Activated naive CD8-positive, alpha-beta T cell (primary cell): Measurements from ENCODE around the gene METTL1.
"Not testable (repeated sequence)": the region's sequence is repeated elsewhere in the genome, so short reads cannot be mapped to it uniquely, and the experiment has no call there.

Source experiments
- H3K27ac Mint-ChIP-seq: one replicate; pipeline ENCODE4 v1.8.0; 2021; ENCODE audit warnings: mixed read lengths
- H3K27me3 Mint-ChIP-seq: one replicate; pipeline ENCODE4 v1.8.0; 2021; ENCODE audit warnings: mixed read lengths
- H3K36me3 Mint-ChIP-seq: one replicate; pipeline ENCODE4 v1.8.0; 2021; ENCODE audit warnings: mixed read lengths
- H3K4me1 Mint-ChIP-seq: one replicate; pipeline ENCODE4 v1.8.0; 2021; ENCODE audit warnings: low read depth, mixed read lengths
- H3K4me3 Mint-ChIP-seq: one replicate; pipeline ENCODE4 v1.8.0; 2021; ENCODE audit warnings: mild to moderate bottlenecking, mixed read lengths
- H3K9me3 Mint-ChIP-seq: one replicate; pipeline ENCODE4 v1.8.0; 2021; ENCODE audit warnings: low read depth, mixed read lengths

Gene METTL1

DNA sequence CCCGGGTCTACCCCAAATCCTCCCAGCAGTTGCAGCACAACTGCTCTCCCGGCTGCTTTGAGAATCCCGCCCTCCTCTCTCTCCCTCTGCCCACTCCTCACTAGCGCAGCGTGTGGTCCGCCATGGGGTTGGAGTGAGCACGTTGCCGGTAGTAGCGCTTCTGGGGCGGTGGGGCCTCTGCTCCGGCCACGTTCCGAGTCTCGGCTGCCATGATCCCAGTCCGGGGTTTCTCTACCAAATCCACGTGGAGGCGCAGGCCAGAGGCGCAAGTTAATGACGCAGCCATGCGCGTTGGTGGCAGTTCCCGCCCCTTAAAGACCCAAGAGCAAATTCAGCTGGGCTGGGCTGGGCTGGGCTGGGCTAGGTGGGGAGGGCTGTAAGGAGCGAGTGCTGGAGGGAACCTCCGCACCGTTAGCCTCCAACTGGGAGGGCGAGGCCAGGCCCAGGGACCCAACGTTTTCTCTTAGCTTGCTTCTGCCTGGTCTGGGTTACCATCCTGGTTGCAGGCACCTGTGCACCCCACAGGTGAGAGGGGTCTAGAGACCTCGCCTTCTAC lies at the start of gene METTL1:
TSS of gene METTL1 (minus strand) at position 233 of the 556 bp plus-strand sequence. CDS start at position 211, 22 bp downstream.
- H3K9me3 Mint-ChIP-seq = no peaks in the 10 kb centered on the region
- no peaks in the 10 kb centered on the region for H3K27me3 Mint-ChIP-seq
- H3K4me1 Mint-ChIP-seq = peaks cover 21% of the 10 kb centered on the region
- peaks cover 7% of the 10 kb centered on the region for H3K36me3 Mint-ChIP-seq
- peak within 1 kb of the TSS; percentile 99 for H3K4me3 Mint-ChIP-seq
- H3K27ac Mint-ChIP-seq = peak within 1 kb of the TSS; percentile 100

DNA sequence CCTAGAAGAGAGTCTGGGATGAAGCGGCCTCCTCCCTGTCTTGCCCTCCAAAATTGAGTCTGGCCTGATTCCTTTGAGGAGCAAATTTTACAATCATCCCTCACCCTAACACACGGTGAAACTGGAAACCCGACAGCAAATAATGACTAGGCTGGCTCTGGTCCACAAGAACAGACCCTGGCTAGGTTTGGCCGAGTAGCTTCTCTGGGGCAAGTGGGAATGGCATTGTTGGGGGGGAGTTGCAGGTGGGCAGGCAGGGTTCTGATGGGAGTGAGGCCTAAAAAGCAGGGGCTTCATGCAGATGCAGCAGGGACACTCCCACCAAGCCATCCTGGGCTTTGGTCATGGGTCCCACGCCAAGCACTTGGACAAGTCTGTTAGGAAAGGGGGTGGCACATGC lies 49.1 kb upstream of the METTL1 start:
- not testable (repeated sequence) for H3K4me3 Mint-ChIP-seq, H3K27me3 Mint-ChIP-seq, H3K36me3 Mint-ChIP-seq, H3K4me1 Mint-ChIP-seq, H3K9me3 Mint-ChIP-seq
- peak overlapping the region; percentile 22 for H3K27ac Mint-ChIP-seq

DNA sequence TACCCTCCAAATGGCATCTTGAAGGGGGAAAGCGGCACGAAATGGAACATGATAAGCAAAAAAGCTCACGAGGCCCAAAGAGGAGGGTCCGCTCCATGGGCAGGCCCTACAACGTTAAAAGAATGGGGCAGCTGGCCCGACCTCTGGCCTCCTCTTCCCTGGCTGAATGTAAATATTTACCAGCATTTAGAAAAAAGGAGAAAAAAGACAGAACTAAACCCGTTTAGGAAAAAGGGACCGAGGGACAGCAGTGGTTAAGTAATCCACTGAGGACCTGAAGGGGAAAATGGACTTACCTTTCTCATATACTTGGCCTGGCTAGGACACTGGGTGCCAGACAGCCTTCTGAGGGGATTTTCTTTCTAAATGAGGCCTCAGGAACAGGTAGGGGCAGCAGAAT lies 48.2 kb upstream of the METTL1 start:
- H3K4me3 Mint-ChIP-seq, H3K9me3 Mint-ChIP-seq, H3K36me3 Mint-ChIP-seq, H3K4me1 Mint-ChIP-seq, H3K27me3 Mint-ChIP-seq: not testable (repeated sequence)
- peak overlapping the region; percentile 22 for H3K27ac Mint-ChIP-seq

DNA sequence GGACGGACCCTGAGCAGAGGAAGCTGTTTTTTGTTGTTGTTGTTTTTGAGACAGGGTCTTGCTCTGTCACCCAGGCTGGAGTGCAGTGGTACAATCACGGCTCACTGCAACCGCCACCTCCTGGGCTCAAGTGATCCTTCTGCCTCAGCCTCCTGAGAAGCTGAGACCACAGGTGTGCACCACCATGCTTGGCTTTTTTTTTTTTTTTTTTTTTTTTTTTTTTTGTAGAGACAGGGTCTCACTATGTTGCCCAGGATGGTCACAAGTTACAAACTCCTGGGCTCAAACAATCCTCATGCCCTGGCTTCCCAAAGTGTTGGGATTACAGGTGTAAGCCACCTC lies 46.1 kb upstream of the METTL1 start:
- not testable (repeated sequence) for H3K9me3 Mint-ChIP-seq, H3K27me3 Mint-ChIP-seq, H3K36me3 Mint-ChIP-seq, H3K4me1 Mint-ChIP-seq, H3K27ac Mint-ChIP-seq, H3K4me3 Mint-ChIP-seq

DNA sequence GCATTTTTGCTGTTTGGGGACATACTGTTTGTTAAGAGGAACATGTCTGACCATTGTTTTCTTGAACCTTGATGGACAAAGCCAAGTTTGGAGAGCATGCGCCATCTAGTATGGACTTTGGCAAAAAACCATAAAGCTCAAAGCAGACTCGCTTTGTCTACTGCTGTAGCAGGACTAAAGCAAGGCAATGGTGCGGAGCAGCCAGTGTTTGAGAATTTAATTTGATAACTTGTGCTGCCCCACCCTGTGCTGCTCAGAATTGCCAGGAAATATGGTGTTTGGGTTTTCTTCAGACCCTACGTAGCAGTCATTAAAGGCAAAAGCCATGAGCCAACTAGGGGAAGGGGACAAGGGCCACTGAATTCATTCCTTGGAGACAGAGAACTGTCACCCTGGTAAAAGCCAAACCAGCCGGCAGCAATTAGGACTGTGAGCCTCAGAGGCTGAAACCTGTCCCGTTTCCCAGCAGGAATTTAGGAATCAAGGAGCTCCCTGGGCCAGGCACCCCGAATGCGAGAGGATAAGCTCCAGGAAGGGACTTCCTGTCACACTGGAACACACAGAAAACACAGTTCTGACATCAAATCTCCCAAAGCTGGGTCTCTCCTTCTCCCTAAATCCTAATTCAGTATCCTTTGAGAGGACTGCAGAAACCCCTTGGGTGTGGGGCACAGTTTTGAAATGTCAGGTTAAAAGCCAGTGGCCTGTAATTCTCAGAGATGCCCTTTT lies 45.5 kb upstream of the METTL1 start:
- no peaks in the 10 kb centered on the region for H3K9me3 Mint-ChIP-seq
- no peak overlapping the region for H3K4me3 Mint-ChIP-seq
- H3K4me1 Mint-ChIP-seq = peaks cover 6% of the 10 kb centered on the region
- peak overlapping the region; percentile 41 for H3K27ac Mint-ChIP-seq
- no peaks in the 10 kb centered on the region for H3K27me3 Mint-ChIP-seq
- no peaks in the 10 kb centered on the region for H3K36me3 Mint-ChIP-seq

DNA sequence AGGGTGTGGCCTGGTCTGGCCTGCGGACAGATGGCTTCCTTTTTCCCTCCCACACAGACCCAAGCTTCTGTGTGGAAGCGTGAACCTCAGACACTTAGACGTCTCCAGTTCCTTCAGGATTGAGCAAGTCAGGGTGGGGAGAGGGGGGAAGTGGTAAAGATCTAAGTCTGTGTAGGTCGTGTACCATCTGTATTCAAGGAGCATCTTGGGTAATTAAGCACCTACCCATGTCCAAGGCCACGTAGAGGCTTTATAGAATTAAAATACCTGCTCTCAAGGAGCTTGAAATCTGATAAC lies 44.9 kb upstream of the METTL1 start:
- peaks cover 6% of the 10 kb centered on the region for H3K4me1 Mint-ChIP-seq
- no peak overlapping the region for H3K27ac Mint-ChIP-seq
- no peaks in the 10 kb centered on the region for H3K9me3 Mint-ChIP-seq
- peaks cover under 1% of the 10 kb centered on the region for H3K36me3 Mint-ChIP-seq
- no peaks in the 10 kb centered on the region for H3K27me3 Mint-ChIP-seq
- H3K4me3 Mint-ChIP-seq = no peak overlapping the region

DNA sequence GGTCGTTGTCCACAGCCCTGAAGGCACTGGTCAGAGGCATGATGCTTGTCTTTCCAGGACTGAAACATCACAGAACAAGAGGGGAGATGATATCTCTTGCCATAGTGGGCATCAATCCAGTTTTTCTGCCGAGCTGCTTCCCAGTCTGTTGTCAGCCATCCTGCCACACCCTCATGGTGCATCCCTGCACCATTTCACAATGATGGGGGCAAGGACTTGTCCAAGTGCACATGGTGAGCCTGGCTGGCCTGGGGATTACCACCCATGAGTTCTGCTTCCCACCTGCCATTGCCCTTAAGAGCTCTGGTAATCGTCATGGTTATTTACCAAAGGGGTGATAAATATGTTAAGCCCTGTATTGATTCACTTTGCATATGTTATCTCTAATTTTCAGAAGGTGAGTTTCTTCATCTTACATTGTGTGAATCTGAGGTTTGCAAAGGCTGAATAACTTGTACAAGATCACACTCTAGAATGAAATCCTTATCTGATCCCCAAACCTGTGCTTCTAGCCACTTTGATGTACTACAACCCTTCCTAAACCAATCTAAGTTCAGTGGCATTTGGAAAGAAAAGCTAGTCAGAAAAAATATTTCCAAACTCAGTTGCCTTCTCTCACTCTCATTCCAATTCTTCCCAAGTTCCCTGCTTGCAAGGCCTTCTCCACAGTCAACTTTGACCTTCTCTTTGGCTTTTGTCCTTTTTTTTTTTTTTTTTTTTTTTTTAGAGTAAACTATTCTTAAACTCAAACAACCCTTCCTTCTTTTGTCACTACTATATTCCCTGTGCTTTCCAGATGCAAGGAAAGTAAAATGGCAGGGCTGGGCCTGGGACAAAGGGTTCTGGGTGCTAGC lies 44.3 kb upstream of the METTL1 start:
- Mint-ChIP-seq H3K27me3 (no peaks in the 10 kb centered on the region), H3K36me3 (peaks cover 2% of the 10 kb centered on the region), H3K4me3 (no peak overlapping the region), H3K9me3 (no peaks in the 10 kb centered on the region), H3K27ac (no peak overlapping the region), H3K4me1 (peaks cover 6% of the 10 kb centered on the region)

DNA sequence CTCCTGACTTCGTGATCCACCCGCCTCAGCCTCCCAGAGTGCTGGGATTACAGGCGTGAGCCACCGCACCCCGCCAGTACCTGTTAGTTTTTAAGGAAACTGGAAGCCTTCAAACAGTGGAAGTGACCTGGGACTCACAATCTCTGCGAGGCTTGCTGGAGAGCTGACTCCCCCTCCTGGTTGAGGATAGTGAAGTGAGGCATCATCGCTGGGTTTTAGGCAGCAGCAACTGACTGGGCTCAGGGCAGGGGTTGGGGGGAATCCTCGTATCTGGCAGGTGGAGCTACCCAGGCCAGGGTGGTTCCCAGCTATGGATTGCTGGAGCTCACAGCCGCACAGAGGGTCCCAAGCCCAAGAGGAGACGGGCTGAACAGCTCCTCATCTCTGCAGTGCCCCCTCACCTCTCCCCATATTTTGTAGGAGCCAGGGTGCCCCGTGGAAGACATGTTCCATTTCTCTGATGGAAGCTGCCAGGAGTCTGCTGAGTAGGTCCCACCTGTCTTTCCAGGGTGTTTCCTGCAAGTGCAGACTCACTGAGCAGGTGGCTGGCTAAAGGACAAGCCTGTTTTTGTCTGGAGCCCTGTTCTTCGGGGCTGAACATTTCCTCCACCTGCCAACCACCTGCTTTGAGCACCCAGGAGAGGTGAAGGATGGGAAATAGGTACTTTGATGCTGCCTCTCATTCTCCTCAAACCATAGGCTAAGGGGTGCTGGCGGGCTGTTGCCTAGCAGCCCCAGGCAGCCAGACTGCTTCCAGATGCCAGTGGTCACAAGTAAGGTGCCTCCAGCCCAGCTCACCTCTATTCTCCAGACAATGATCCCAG lies 43.5 kb upstream of the METTL1 start:
- Mint-ChIP-seq H3K27ac (peak overlapping the region; percentile 50), H3K4me3 (peak overlapping the region; percentile 69), H3K4me1 (peaks cover 6% of the 10 kb centered on the region), H3K27me3 (no peaks in the 10 kb centered on the region), H3K36me3 (peaks cover 2% of the 10 kb centered on the region), H3K9me3 (no peaks in the 10 kb centered on the region)

DNA sequence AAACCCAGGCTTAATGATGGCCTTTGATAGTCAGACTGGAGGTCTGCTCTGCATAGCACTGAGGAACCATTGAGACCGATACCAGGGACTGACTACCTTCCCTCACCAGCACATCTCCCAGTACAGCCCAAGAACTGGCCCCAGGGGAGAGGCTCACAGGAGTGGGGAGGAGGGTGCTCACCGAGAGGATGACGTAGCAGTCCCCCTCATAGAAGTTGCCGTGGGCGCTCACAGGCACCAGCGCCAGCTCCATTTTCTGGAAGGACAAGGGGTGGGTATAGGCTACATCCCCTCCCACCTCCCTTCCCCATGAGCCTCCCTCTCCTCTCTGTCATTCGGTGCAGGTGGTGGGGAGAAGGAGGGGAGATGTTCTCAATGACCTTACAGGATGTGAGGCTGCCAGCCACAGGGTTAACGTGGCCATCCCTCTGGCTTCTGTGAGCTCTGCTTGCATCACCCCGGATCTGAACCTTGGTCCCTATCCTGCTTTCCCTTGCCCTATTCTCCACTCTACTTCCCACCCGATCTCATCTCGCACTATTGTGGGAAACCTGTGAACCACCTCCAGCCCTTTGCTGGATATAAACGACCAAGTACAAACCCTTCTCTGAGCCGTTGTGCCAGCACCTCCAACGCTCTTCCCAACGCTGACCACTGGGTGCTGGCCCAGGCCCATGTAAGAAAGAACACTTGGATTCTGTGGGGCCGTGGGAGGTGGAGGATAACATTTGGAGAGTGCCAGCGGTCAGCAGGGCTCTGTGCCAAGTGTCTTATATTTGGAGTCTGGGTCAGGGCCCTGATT lies 42.3 kb upstream of the METTL1 start:
- H3K27ac Mint-ChIP-seq = no peak overlapping the region
- H3K9me3 Mint-ChIP-seq = no peaks in the 10 kb centered on the region
- peaks cover 2% of the 10 kb centered on the region for H3K36me3 Mint-ChIP-seq
- H3K27me3 Mint-ChIP-seq = no peaks in the 10 kb centered on the region
- peaks cover 6% of the 10 kb centered on the region for H3K4me1 Mint-ChIP-seq
- no peak overlapping the region for H3K4me3 Mint-ChIP-seq

DNA sequence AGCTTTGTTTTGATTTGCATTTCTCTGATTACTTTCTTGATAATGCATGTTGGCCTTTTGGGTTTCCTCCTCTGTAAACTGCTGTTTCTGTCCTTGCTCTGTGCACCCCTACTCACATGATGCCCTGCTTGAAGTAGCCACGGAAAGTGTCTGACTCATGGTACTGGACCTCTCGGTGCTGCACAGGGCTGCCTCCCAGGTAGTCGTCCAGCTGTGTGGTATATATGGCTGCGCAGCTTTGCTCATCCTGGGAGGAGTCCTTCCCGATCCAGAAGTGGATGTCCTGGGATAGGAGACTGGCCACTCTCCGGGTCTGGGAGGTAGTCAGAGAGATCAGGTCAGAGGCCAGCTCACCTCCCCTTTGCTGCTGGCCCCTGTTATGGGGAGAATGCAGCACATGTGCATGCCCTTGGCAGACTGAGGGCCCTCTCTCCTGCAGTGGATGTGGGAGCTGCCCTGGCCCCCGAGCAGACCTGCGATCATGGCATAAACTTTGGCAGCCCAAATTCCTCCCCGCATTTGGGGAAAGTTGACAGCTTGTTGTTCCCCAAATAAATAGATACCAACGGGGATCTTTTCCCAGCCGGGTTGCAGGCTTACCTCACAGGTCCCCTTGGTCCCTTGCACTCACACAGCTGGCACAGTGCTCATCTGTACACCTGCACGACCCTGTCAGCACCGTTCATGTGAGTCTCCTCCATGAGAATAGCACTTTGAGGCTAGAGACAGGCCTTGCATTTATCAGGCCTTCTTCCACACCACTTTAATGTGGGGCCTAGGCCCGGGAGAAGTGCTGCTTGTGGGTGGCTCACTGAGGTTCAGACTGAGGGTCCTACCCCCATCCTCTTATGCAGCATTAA lies 41.4 kb upstream of the METTL1 start:
- no peak overlapping the region for H3K4me3 Mint-ChIP-seq
- H3K27ac Mint-ChIP-seq = no peak overlapping the region
- peaks cover 2% of the 10 kb centered on the region for H3K36me3 Mint-ChIP-seq
- H3K9me3 Mint-ChIP-seq = no peaks in the 10 kb centered on the region
- H3K27me3 Mint-ChIP-seq = no peaks in the 10 kb centered on the region
- H3K4me1 Mint-ChIP-seq = peaks cover 6% of the 10 kb centered on the region

DNA sequence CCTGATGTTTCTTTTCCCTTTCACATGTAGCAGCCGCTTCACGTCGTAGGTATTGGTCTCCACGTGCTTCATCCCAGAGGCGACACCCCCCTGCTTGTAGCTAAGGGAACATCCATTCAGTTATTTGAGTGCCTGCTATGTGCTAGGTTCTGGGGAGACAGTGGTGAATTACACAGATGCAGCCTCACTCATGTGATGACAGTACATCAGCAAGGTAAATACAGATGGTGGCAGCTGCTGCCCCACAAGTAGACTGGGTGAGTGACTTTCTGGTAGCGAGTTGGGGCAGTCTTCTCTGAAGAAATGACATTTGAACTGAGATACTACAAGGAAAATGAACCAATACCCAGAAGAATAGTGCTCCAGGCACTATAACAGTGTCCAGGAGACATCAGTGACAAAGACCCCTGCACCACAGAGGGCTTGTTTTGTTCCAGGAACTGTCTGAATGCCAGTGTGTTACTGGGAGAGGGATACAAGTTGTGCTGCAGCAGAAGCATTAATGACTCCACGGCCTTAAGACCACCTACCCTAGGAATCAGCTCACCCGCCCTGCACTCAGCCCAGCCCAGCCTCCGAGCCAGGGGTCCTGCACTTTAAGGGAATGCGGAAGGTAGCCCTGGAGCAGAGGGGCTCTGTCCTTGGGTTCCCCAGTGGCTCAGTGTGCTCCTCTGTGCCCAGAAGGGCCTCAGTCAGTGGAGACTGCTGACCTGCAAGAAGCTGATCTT lies 39.3 kb upstream of the METTL1 start:
- H3K27ac Mint-ChIP-seq = no peak overlapping the region
- no peak overlapping the region for H3K4me3 Mint-ChIP-seq
- no peaks in the 10 kb centered on the region for H3K9me3 Mint-ChIP-seq
- H3K27me3 Mint-ChIP-seq = no peaks in the 10 kb centered on the region
- peaks cover 2% of the 10 kb centered on the region for H3K36me3 Mint-ChIP-seq
- H3K4me1 Mint-ChIP-seq = peaks cover 5% of the 10 kb centered on the region

DNA sequence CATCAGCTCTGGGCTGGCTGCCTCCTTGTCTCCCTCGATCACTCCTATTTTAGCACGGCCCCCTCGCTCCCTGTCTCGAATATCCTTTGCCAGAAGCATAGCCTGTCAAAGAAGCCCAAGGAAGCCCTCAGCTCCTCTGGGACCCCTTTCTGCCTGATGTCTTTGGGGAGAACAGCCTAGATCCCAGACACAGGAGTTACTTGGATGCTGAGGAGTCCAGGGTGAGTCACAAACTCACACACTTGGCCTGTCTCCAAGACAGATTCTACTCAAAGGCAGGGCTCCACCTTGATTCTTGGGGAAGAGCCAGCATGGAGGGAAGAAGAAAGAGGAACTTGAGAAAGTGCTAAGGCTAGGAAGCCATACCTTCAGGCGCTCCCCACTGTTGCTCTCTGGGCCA lies 38.5 kb upstream of the METTL1 start:
- H3K27ac Mint-ChIP-seq = no peak overlapping the region

DNA sequence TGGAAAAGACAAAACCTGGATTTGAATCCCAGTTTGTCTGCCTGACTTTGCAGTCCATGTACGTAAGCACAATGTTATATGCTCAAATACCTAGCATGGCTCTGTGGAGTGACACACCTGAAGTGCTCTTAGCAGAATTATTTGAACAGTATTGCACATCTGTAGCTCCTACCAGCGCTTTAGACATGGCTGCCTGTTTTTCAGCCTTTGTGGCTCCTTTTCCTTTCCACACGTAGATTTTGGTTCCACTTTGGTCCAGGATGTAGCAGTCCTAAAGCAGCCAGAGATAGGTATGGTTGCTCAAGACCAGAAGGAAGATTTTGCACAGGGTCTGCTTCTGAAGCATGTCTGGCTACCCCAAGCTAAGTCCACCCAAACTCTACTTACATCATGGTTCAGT lies 37.5 kb upstream of the METTL1 start:
- no peaks in the 10 kb centered on the region for H3K9me3 Mint-ChIP-seq
- H3K27ac Mint-ChIP-seq = no peak overlapping the region
- peaks cover under 1% of the 10 kb centered on the region for H3K4me1 Mint-ChIP-seq
- peaks cover 2% of the 10 kb centered on the region for H3K36me3 Mint-ChIP-seq
- no peak overlapping the region for H3K4me3 Mint-ChIP-seq
- no peaks in the 10 kb centered on the region for H3K27me3 Mint-ChIP-seq

More for the DNA sequence above, 38.5 kb upstream of the METTL1 start:
- no peaks in the 10 kb centered on the region for H3K27me3 Mint-ChIP-seq
- H3K4me1 Mint-ChIP-seq = peaks cover 5% of the 10 kb centered on the region
- peaks cover 2% of the 10 kb centered on the region for H3K36me3 Mint-ChIP-seq
- H3K9me3 Mint-ChIP-seq = no peaks in the 10 kb centered on the region
- no peak overlapping the region for H3K4me3 Mint-ChIP-seq
